HEK293 (cell line): ENCODE data around the gene JOSD2.

ENCODE experiments used
- CTCF ChIA-PET: fragments of 350-600 bp; formaldehyde crosslinking; extraction: SDS; loops from one replicate; lab custom pipeline; 2021; ENCODE audit warnings: antibody characterized with exemption; lab: Yijun Ruan, JAX
- POLR2A ChIA-PET: fragments of 300-600 bp; formaldehyde crosslinking; extraction: SDS; loops from one replicate; lab custom pipeline; 2020; ENCODE audit warnings: antibody characterized with exemption, inconsistent platforms; lab: Yijun Ruan, JAX
- H3K27ac ChIP-seq: fragments of 200-500 bp; sonication (Bioruptor generic); 2 replicates; pipeline ENCODE4 v1.5.1; 2014; ENCODE audit warnings: low read depth, low read length, control low read depth, inconsistent platforms; ENCODE audit errors: extremely low read depth
- H3K36me3 ChIP-seq, 2 experiments: fragments of 200-500 bp in 1 of 2; sonication (Bioruptor generic) in 1 of 2; 1 replicate in 1 of 2; 2 replicates in 1 of 2; pipeline ENCODE4 v1.5.1; 2014 to 2017; ENCODE audit warnings: inconsistent platforms in 2 of 2, low read length in 2 of 2; ENCODE audit not compliant: control insufficient read depth in 2 of 2, insufficient read depth in 1 of 2
- H3K4me1 ChIP-seq: fragments of 200-500 bp; sonication (Bioruptor generic); 2 replicates; pipeline ENCODE4 v1.5.1; 2014; ENCODE audit warnings: mild to moderate bottlenecking, low read length, inconsistent platforms; ENCODE audit not compliant: control insufficient read depth, insufficient read depth
- H3K4me3 ChIP-seq: 2 replicates; pipeline ENCODE4 v1.5.1; 2011; ENCODE audit warnings: low read depth, mild to moderate bottlenecking, control low read depth, low read length, moderate library complexity
- H3K9me3 ChIP-seq: fragments of 200-500 bp; sonication (Bioruptor generic); 2 replicates; pipeline ENCODE4 v1.5.1; 2014; ENCODE audit warnings: low read depth, low read length, inconsistent platforms; ENCODE audit not compliant: control insufficient read depth, insufficient read depth
- ATF2 ChIP-seq: fragments of 450-650 bp; formaldehyde crosslinking; IDR thresholded peaks from 2 replicates; pipeline ENCODE4 v1.5.1; 2016; ENCODE audit warnings: missing biosample characterization, missing genetic modification characterization, low read depth
- BCL11B ChIP-seq: fragments of 450-650 bp; formaldehyde crosslinking; IDR thresholded peaks from 2 replicates; pipeline ENCODE4 v1.5.1; 2016; ENCODE audit warnings: low read depth, missing biosample characterization, missing genetic modification characterization
- HIC1 ChIP-seq: fragments of 450-650 bp; formaldehyde crosslinking; IDR thresholded peaks from 2 replicates; pipeline ENCODE4 v1.5.1; 2016; ENCODE audit warnings: missing biosample characterization, missing genetic modification characterization
- MEIS1 ChIP-seq: sonication (generic); formaldehyde crosslinking; IDR thresholded peaks from 2 replicates; pipeline ENCODE4 v1.8.1; 2022; ENCODE audit warnings: missing genetic modification reagents, mild to moderate bottlenecking, borderline replicate concordance
- SP3 ChIP-seq: fragments of 450-650 bp; formaldehyde crosslinking; IDR thresholded peaks from 2 replicates; pipeline ENCODE4 v1.5.1; 2016; ENCODE audit warnings: missing biosample characterization, missing genetic modification characterization
- TSHZ1 ChIP-seq: fragments of 450-650 bp; formaldehyde crosslinking; IDR thresholded peaks from 2 replicates; pipeline ENCODE4 v1.5.1; 2016; ENCODE audit warnings: missing biosample characterization, missing genetic modification characterization, borderline replicate concordance
- ZBTB10 ChIP-seq: fragments of 450-650 bp; formaldehyde crosslinking; IDR thresholded peaks from 2 replicates; pipeline ENCODE4 v1.5.1; 2016; ENCODE audit warnings: missing biosample characterization, missing genetic modification characterization
- ZBTB11 ChIP-seq: fragments of 450-650 bp; formaldehyde crosslinking; conservative IDR thresholded peaks from 2 replicates; pipeline ENCODE4 v1.5.1; 2016; ENCODE audit warnings: low read depth, missing biosample characterization, missing genetic modification characterization
- ZEB2 ChIP-seq: fragments of 450-650 bp; formaldehyde crosslinking; IDR thresholded peaks from 2 replicates; pipeline ENCODE4 v1.5.1; 2016; ENCODE audit warnings: missing biosample characterization, missing genetic modification characterization
- ZNF138 ChIP-seq: fragments of 450-650 bp; formaldehyde crosslinking; IDR thresholded peaks from 2 replicates; pipeline ENCODE4 v1.5.1; 2016; ENCODE audit warnings: missing biosample characterization, missing genetic modification characterization, borderline replicate concordance
- ZNF148 ChIP-seq: fragments of 450-650 bp; formaldehyde crosslinking; IDR thresholded peaks from 2 replicates; pipeline ENCODE4 v1.5.0; 2017; ENCODE audit warnings: missing biosample characterization, missing genetic modification characterization, borderline replicate concordance
- ZNF155 ChIP-seq: fragments of 450-650 bp; formaldehyde crosslinking; IDR thresholded peaks from 2 replicates; pipeline ENCODE4 v1.5.1; 2016; ENCODE audit warnings: missing biosample characterization, missing genetic modification characterization
- ZNF211 ChIP-seq: fragments of 450-650 bp; formaldehyde crosslinking; IDR thresholded peaks from 2 replicates; pipeline ENCODE4 v1.5.1; 2016; ENCODE audit warnings: low read depth, missing biosample characterization, missing genetic modification characterization
- ZNF221 ChIP-seq: fragments of 450-650 bp; formaldehyde crosslinking; IDR thresholded peaks from 2 replicates; pipeline ENCODE4 v1.5.1; 2017; ENCODE audit warnings: missing biosample characterization, missing genetic modification characterization, borderline replicate concordance
- ZNF23 ChIP-seq: fragments of 450-650 bp; formaldehyde crosslinking; IDR thresholded peaks from 2 replicates; pipeline ENCODE4 v1.5.1; 2016; ENCODE audit warnings: missing biosample characterization, missing genetic modification characterization, borderline replicate concordance
- ZNF473 ChIP-seq: fragments of 450-650 bp; formaldehyde crosslinking; IDR thresholded peaks from 2 replicates; pipeline ENCODE4 v1.5.1; 2017; ENCODE audit warnings: missing biosample characterization, missing genetic modification characterization
- ZNF560 ChIP-seq: fragments of 450-650 bp; formaldehyde crosslinking; IDR thresholded peaks from 2 replicates; pipeline ENCODE4 v1.5.1; 2017; ENCODE audit warnings: missing biosample characterization, missing genetic modification characterization, borderline replicate concordance
- ZNF585B ChIP-seq: fragments of 450-650 bp; formaldehyde crosslinking; IDR thresholded peaks from 2 replicates; pipeline ENCODE4 v1.5.1; 2016; ENCODE audit warnings: missing biosample characterization, missing genetic modification characterization

The JOSD2 gene

GRCh38 chr19:50546527-50547221, 35.7 kb upstream of the JOSD2 start:
- H3K27ac ChIP-seq = no peak overlapping the region
- H3K4me1 ChIP-seq = no peaks in the 10 kb centered on the region; the same call in 1 of the 2 replicates
- H3K4me3 ChIP-seq = no peak overlapping the region
- no peaks in the 10 kb centered on the region for H3K9me3 ChIP-seq
- ChIA-PET CTCF (interaction anchor here (0.5 to 4.9 kb wide), 5 partner anchors 9 to 190 kb away, joined by 4 to 40 read pairs (median 5); no protein-coding TSS in a partner anchor), POLR2A (no interaction called here)
- no peaks in the 10 kb centered on the region; a peak in 1 of 3 replicates for H3K36me3 ChIP-seq
- TF ChIP-seq ZBTB11 (no peak), HIC1 (no peak), TSHZ1 (tag by site-specific recombination) (no peak), ZNF23 (no peak), SP3 (no peak), ZEB2 (tag by site-specific recombination) (no peak), ZNF155 (tag by site-specific recombination) (no peak), ZNF138 (tag by site-specific recombination) (no peak), ZNF473 (tag by site-specific recombination) (no peak), MEIS1 (CRISPR knock-in tag) (no peak), ZNF585B (tag by site-specific recombination) (no peak), ZNF211 (tag by site-specific recombination) (no peak), BCL11B (tag by site-specific recombination) (no peak), ZNF560 (tag by site-specific recombination) (no peak), ZNF221 (tag by site-specific recombination) (no peak), ATF2 (tag by site-specific recombination) (no peak), ZBTB10 (no peak), ZNF148 (no peak)
